GM19239 (cell line): ENCODE results near the gene PDZRN4.

Source experiments
- DNase-seq: peaks from one replicate; pipeline ENCODE4 v3.0.0; 2011; ENCODE audit warnings: low spot score; ENCODE audit not compliant: insufficient read length
- FAIRE-seq: peaks from 2 replicates; lab custom pipeline; 2011; peaks lifted over from hg19 to GRCh38; lab: Jason Lieb, UNC

PDZRN4 gene

GRCh38 chr12:41439801-41440200, 251.7 kb downstream of the PDZRN4 start:
- DNase-seq (no peak), FAIRE-seq (no peak)

- FAIRE-seq (no peak), DNase-seq (no peak)
Observed at GRCh38 chr12:41441180-41441579, 253.1 kb downstream of the PDZRN4 start.

GRCh38 chr12:41442896-41443295, 254.8 kb downstream of the PDZRN4 start:
- DNase-seq (no peak), FAIRE-seq (no peak)

GRCh38 chr12:41443690-41444089, 255.6 kb downstream of the PDZRN4 start:
- DNase-seq (no peak), FAIRE-seq (no peak)

GRCh38 chr12:41452838-41453407, 264.8 kb downstream of the PDZRN4 start:
- FAIRE-seq (no peak), DNase-seq (no peak)

GRCh38 chr12:41453409-41453808, 265.3 kb downstream of the PDZRN4 start:
- FAIRE-seq (no peak), DNase-seq (no peak)

GRCh38 chr12:41459111-41459905, 271.2 kb downstream of the PDZRN4 start:
- DNase-seq, result no peak
- no peak for FAIRE-seq

- DNase-seq (no peak), FAIRE-seq (no peak)
Observed at GRCh38 chr12:41459906-41460214, 271.7 kb downstream of the PDZRN4 start.

GRCh38 chr12:41460906-41461305, 272.8 kb downstream of the PDZRN4 start:
- FAIRE-seq (no peak), DNase-seq (no peak)

GRCh38 chr12:41462312-41462711, 274.2 kb downstream of the PDZRN4 start:
- no peak for DNase-seq
- FAIRE-seq, result no peak

GRCh38 chr12:41465526-41465925, 277.4 kb downstream of the PDZRN4 start:
- FAIRE-seq (no peak), DNase-seq (no peak)

GRCh38 chr12:41466300-41466699, 278.2 kb downstream of the PDZRN4 start:
- FAIRE-seq, result no peak
- no peak for DNase-seq

GRCh38 chr12:41466802-41467201, 278.7 kb downstream of the PDZRN4 start:
- DNase-seq (no peak), FAIRE-seq (no peak)

GRCh38 chr12:41467591-41468325, 279.6 kb downstream of the PDZRN4 start:
- DNase-seq, result no peak
- FAIRE-seq, result no peak

GRCh38 chr12:41468341-41468740, 280.2 kb downstream of the PDZRN4 start:
- DNase-seq (no peak), FAIRE-seq (no peak)

GRCh38 chr12:41468756-41469155, 280.6 kb downstream of the PDZRN4 start:
- FAIRE-seq (no peak), DNase-seq (no peak)

GRCh38 chr12:41473441-41473840, 285.3 kb downstream of the PDZRN4 start:
- FAIRE-seq, result no peak
- DNase-seq, result no peak

- no peak for DNase-seq
- FAIRE-seq, result no peak
Observed at GRCh38 chr12:41474001-41474400, 285.9 kb downstream of the PDZRN4 start.

GRCh38 chr12:41476499-41477439, 288.6 kb downstream of the PDZRN4 start:
- DNase-seq (no peak), FAIRE-seq (no peak)

- DNase-seq, result no peak
- no peak for FAIRE-seq
Observed at GRCh38 chr12:41479426-41479825, 291.3 kb downstream of the PDZRN4 start.
